B cell (primary cell): ENCODE measurements around the gene PGA4. TPM values are rescaled to one million over a fixed set of nuclear protein-coding genes. Genes with fewer than 3 reads are reported as not detected.

Source experiments
- ATAC-seq: fragments of 200-7000 bp; cut with Tn5 transposase; one replicate; pipeline ENCODE4 v1.10.0; 2021; ENCODE audit warnings: low read depth, mild to moderate bottlenecking, moderate number of reproducible peaks, moderate library complexity
- CTCF ChIA-PET: fragments of 350-600 bp; sonication (Branson Sonifier 250); formaldehyde crosslinking; loops from one replicate; lab custom pipeline; 2021; ENCODE audit warnings: antibody characterized with exemption, inconsistent platforms; lab: Charles Lee
- POLR2A ChIA-PET: fragments of 350-600 bp; sonication (Branson Sonifier 250); formaldehyde crosslinking; loops from one replicate; lab custom pipeline; 2021; ENCODE audit warnings: antibody characterized with exemption; lab: Charles Lee
- DNase-seq: peaks from one replicate; pipeline ENCODE4 v3.0.0; 2013
- H2AFZ ChIP-seq: 2 replicates; pipeline ENCODE4 v1.6.1; 2012; ENCODE audit warnings: mild to moderate bottlenecking, low read depth, low read length; ENCODE audit not compliant: insufficient read depth, poor library complexity, severe bottlenecking
- H3K27ac ChIP-seq, 2 donors: 1 replicate in 1 of 2; 2 replicates in 1 of 2; pipeline ENCODE4 v1.5.1; 2012 to 2013; ENCODE audit warnings: low read length in 2 of 2, mild to moderate bottlenecking in 2 of 2, moderate library complexity in 1 of 2
- H3K27me3 ChIP-seq, 4 experiments: fragments of 200-600 bp in 1 of 4; sonication (generic) in 1 of 4; replicated peaks in 1 of 4; 1 replicate in 2 of 4; 2 replicates in 2 of 4; pipeline versions ENCODE4 v1.6.1 to v1.7.0; 2013 to 2016; ENCODE audit warnings: low read length in 3 of 4, mild to moderate bottlenecking in 2 of 4, mixed read lengths in 1 of 4, moderate library complexity in 1 of 4; ENCODE audit not compliant: insufficient read depth in 4 of 4, control insufficient read depth in 3 of 4; ENCODE audit errors: control extremely low read depth in 1 of 4
- H3K36me3 ChIP-seq, 2 experiments: replicated peaks in 1 of 2; 1 replicate in 1 of 2; 2 replicates in 1 of 2; pipeline versions ENCODE4 v1.6.1 to v1.7.1; 2013; ENCODE audit warnings: low read length in 1 of 2; ENCODE audit not compliant: insufficient read depth in 2 of 2, control insufficient read depth in 1 of 2; ENCODE audit errors: control extremely low read depth in 1 of 2, extremely low read depth in 1 of 2
- H3K4me1 ChIP-seq, 2 donors: fragments of 200-600 bp in 1 of 2; sonication (generic) in 1 of 2; 1 replicate in 1 of 2; 2 replicates in 1 of 2; pipeline versions ENCODE4 v1.5.1 to v1.6.1; 2013 to 2017; ENCODE audit warnings: low read length in 2 of 2; ENCODE audit not compliant: control insufficient read depth in 2 of 2, insufficient read depth in 2 of 2
- H3K4me2 ChIP-seq: replicated peaks from 2 replicates; pipeline ENCODE3; 2012; ENCODE audit warnings: mild to moderate bottlenecking, low read depth, low read length; ENCODE audit not compliant: poor library complexity, severe bottlenecking
- H3K4me3 ChIP-seq, 5 experiments: fragments of 200-600 bp in 1 of 5; sonication (generic) in 1 of 5; 1 replicate in 3 of 5; 2 replicates in 2 of 5; pipeline versions ENCODE4 v1.5.1 to v1.7.0; 2011 to 2016; ENCODE audit warnings: low read length in 4 of 5, mild to moderate bottlenecking in 4 of 5, low read depth in 2 of 5, control low read depth in 1 of 5, moderate library complexity in 1 of 5; ENCODE audit not compliant: insufficient read depth in 1 of 5; ENCODE audit errors: control extremely low read depth in 1 of 5, extremely low read depth in 1 of 5
- H3K79me2 ChIP-seq: fragments of 200-600 bp; sonication (generic); one replicate; pipeline ENCODE4 v1.6.0; 2016; ENCODE audit warnings: low read length; ENCODE audit not compliant: control insufficient read depth, insufficient read depth
- H3K9ac ChIP-seq: fragments of 200-600 bp; sonication (generic); 2 replicates; pipeline ENCODE4 v1.6.1; 2017; ENCODE audit warnings: mild to moderate bottlenecking, low read length, moderate library complexity
- H3K9me3 ChIP-seq, 3 donors: one replicate each; pipeline versions ENCODE4 v1.6.1 to v1.7.1; 2013; ENCODE audit warnings: low read length in 2 of 3; ENCODE audit not compliant: control insufficient read depth in 2 of 3, insufficient read depth in 1 of 3; ENCODE audit errors: control extremely low read depth in 1 of 3
- H4K20me1 ChIP-seq: 2 replicates; pipeline ENCODE4 v1.6.0; 2012; ENCODE audit warnings: mild to moderate bottlenecking, low read length; ENCODE audit not compliant: insufficient read depth, control insufficient read depth, poor library complexity, severe bottlenecking
- H3K27ac Mint-ChIP-seq: one replicate; pipeline ENCODE4 v1.8.0; 2021; ENCODE audit warnings: mixed read lengths
- H3K27me3 Mint-ChIP-seq: one replicate; pipeline ENCODE4 v1.8.0; 2021; ENCODE audit warnings: mixed read lengths
- H3K4me1 Mint-ChIP-seq: one replicate; pipeline ENCODE4 v1.8.0; 2021; ENCODE audit warnings: mixed read lengths
- H3K4me3 Mint-ChIP-seq: one replicate; pipeline ENCODE4 v1.8.0; 2021; ENCODE audit warnings: mixed read lengths
- H3K9me3 Mint-ChIP-seq: one replicate; pipeline ENCODE4 v1.8.0; 2022; ENCODE audit warnings: mixed read lengths; ENCODE audit not compliant: insufficient read depth
- EZH2 ChIP-seq: IDR thresholded peaks from 2 replicates; pipeline ENCODE4 v1.6.1; 2012; ENCODE audit warnings: borderline replicate concordance, low read depth, mild to moderate bottlenecking, moderate library complexity, low read length; ENCODE audit not compliant: insufficient read depth, poor library complexity, severe bottlenecking
- WGBS: methylation state at CpG from one replicate; pipeline ENCODE4 v1.1.5; 2013; ENCODE audit warnings: missing lambda C conversion rate; ENCODE audit not compliant: insufficient coverage; 5-methylcytosine and 5-hydroxymethylcytosine counted together
- intact Hi-C: fragments of 100-400 bp; cut with micrococcal nuclease; formaldehyde crosslinking; loops from one replicate; pipeline ENCODE4 v1.10.0; 2022
- polyA plus RNA-seq: library from polyadenylated mRNA; depleted of rRNA; stranded (reverse); fragments of >200 nt; gene quantifications from 2 replicates; pipeline ENCODE4 v1.2.3, GENCODE V29; 2012
- total RNA-seq, 2 donors: library from RNA; stranded (reverse); fragments of 120-200 nt in 1 of 2; gene quantifications; 1 replicate in 1 of 2; 2 replicates in 1 of 2; pipeline versions ENCODE4 v1.2.3 to v1.2.4, GENCODE V29; 2013 to 2022
- TF ChIP-seq, protein P1 (sequence below): fragments of 200-600 bp; IDR thresholded peaks from one replicate; pipeline ENCODE4 v1.8.0; 2022; ENCODE audit warnings: antibody characterized with exemption, mild to moderate bottlenecking

PGA4 gene
- total and polyA plus RNA-seq, 2 donors (not counting 1 experiment from before 2014, with no cell fraction given): not detected

- H3K27me3 Mint-ChIP-seq: peaks cover 14% of the 10 kb centered on the region
- no peak overlapping the region for H3K9ac ChIP-seq
- ATAC-seq (no peak), DNase-seq (no peak)
- H3K27ac ChIP-seq: peak overlapping the region in 1 of 2 donors; percentile 59
- POLR2A ChIA-PET: no interaction called here
- H3K4me3 ChIP-seq: no peak overlapping the region
- peak overlapping the region; percentile 54 for H3K27ac Mint-ChIP-seq
- H4K20me1 ChIP-seq: no peaks in the 10 kb centered on the region
- no peak for TF ChIP-seq EZH2
- H3K36me3 ChIP-seq: no peaks in the 10 kb centered on the region
- 90% methylated on average over 1 of the region's 3 CpGs for WGBS
- intact Hi-C loops: loop anchor here (5.0 kb wide), 1 partner anchor 341 kb away; no protein-coding TSS in a partner anchor
- H3K4me1 ChIP-seq: peaks cover 26 to 27% of the 10 kb centered on the region in 2 donors
- no peak overlapping the region for H3K4me3 Mint-ChIP-seq
- no peak overlapping the region for H3K4me2 ChIP-seq
- no peaks in the 10 kb centered on the region for H3K79me2 ChIP-seq
- CTCF ChIA-PET: interaction anchor here (1.0 to 1.3 kb wide), 2 partner anchors 14 to 207 kb away, joined by 4 to 5 read pairs; no protein-coding TSS in a partner anchor
- H3K9me3 ChIP-seq: peaks cover 0 to 14% (median 2%) of the 10 kb centered on the region in 3 donors
- no peaks in the 10 kb centered on the region for H3K27me3 ChIP-seq
- H3K9me3 Mint-ChIP-seq: peaks cover 2% of the 10 kb centered on the region
- no peak overlapping the region for H2AFZ ChIP-seq
- H3K4me1 Mint-ChIP-seq: peaks cover 27% of the 10 kb centered on the region
Observed at GRCh38 chr11:61172888-61173287, 49.3 kb upstream of the PGA4 start.

- no peaks in the 10 kb centered on the region for H4K20me1 ChIP-seq
- no peak for TF ChIP-seq EZH2
- TF ChIP-seq, protein P1, sequence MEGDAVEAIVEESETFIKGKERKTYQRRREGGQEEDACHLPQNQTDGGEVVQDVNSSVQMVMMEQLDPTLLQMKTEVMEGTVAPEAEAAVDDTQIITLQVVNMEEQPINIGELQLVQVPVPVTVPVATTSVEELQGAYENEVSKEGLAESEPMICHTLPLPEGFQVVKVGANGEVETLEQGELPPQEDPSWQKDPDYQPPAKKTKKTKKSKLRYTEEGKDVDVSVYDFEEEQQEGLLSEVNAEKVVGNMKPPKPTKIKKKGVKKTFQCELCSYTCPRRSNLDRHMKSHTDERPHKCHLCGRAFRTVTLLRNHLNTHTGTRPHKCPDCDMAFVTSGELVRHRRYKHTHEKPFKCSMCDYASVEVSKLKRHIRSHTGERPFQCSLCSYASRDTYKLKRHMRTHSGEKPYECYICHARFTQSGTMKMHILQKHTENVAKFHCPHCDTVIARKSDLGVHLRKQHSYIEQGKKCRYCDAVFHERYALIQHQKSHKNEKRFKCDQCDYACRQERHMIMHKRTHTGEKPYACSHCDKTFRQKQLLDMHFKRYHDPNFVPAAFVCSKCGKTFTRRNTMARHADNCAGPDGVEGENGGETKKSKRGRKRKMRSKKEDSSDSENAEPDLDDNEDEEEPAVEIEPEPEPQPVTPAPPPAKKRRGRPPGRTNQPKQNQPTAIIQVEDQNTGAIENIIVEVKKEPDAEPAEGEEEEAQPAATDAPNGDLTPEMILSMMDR: no peak
- DNase-seq (no peak), ATAC-seq (no peak)
- peaks cover 23% of the 10 kb centered on the region for H3K4me1 Mint-ChIP-seq
- peaks cover 14% of the 10 kb centered on the region for H3K27me3 Mint-ChIP-seq
- H2AFZ ChIP-seq: no peak overlapping the region
- no peak overlapping the region for H3K27ac Mint-ChIP-seq
- H3K4me1 ChIP-seq: peaks cover 21% of the 10 kb centered on the region in 2 donors
- H3K4me3 ChIP-seq: no peak overlapping the region
- H3K4me2 ChIP-seq: no peak overlapping the region
- no peaks in the 10 kb centered on the region for H3K27me3 ChIP-seq
- WGBS: 96% methylated on average over 4 of the region's 4 CpGs
- ChIA-PET CTCF (interaction anchor here (0.8 to 2.2 kb wide), 2 partner anchors 204 to 342 kb away, joined by 5 to 10 read pairs; no protein-coding TSS in a partner anchor), POLR2A (no interaction called here)
- H3K9me3 ChIP-seq: peaks cover 0 to 14% (median 2%) of the 10 kb centered on the region in 3 donors
- H3K9me3 Mint-ChIP-seq: peaks cover 2% of the 10 kb centered on the region
- H3K27ac ChIP-seq: no peak overlapping the region
- H3K79me2 ChIP-seq: no peaks in the 10 kb centered on the region
- no peak overlapping the region for H3K9ac ChIP-seq
- intact Hi-C loops: loop anchor here (5.0 kb wide), 1 partner anchor 341 kb away; no protein-coding TSS in a partner anchor
- H3K4me3 Mint-ChIP-seq: no peak overlapping the region
- H3K36me3 ChIP-seq: no peaks in the 10 kb centered on the region
Observed at GRCh38 chr11:61173456-61173855, 48.7 kb upstream of the PGA4 start.
